CD4-positive, alpha-beta T cell treated with Interferon gamma for 1 hour (primary cell): ENCODE measurements around the gene CDS2.

Source experiments
- DNase-seq: peaks from one replicate; pipeline ENCODE4 v3.0.0-alpha.2; 2020

The CDS2 gene

DNA sequence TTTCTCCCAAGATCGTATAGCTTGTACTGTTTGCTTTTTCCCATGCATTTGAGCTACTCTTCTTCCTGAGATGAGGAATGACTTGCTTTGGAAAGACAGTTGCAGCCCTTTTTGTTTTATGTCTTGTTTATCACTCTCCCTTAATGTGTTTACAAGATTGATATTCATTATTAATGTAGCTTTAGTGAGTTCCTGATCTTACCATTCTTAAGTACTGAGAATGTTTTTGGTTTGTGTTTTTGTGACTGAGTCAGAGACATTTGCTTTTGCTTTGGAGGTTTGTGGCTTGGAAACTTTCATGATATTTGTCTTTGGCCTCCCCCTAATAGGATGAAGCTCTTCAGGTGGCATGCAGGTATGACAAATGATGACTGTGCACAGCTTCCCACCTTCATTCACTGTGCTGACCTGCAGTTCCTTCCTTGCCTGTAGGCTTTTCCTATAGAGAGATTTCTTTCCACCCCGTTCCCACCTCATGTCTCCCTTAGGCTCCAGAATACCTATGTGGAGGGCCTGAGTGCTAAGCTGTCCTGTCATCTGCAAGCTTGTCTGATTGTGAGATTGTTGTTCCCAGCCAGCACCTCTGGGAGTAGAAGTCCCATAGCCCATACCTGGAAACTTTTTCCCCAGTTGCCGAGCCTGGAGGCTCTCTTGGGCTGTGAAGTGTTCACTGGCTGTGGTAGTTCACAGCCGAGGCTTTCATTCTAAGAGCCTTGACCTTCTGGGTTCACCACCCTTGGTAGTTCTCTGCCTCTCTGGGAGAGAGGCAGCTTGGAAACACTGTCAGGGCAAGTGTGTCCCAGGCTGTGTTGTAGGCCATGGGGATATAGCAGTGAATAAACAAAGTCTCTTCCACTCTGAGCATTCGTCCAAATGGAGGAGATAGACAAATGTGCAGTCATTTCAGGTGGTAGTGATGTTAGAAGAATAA, 27.1 kb downstream of the CDS2 start:
- DNase-seq, result no peak

DNA sequence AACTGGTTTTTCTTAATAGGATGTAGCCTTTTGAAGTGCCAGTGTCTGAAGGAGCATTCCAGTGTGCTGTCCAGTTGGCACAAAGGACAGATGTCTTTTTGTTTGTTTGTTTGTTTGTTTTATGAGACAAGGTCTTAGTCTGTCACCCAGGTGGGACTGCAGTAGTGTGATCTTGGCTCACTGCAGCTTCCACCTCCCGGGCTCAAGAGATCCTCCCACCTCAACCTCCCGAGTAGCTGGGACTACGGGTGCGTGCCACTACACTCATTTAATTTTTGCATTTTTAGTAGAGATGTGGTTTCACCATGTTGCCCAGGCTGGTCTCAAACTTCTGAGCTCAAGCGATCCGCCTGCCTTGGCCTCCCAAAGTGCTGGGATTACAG, 27.7 kb downstream of the CDS2 start:
- DNase-seq, result no peak

DNA sequence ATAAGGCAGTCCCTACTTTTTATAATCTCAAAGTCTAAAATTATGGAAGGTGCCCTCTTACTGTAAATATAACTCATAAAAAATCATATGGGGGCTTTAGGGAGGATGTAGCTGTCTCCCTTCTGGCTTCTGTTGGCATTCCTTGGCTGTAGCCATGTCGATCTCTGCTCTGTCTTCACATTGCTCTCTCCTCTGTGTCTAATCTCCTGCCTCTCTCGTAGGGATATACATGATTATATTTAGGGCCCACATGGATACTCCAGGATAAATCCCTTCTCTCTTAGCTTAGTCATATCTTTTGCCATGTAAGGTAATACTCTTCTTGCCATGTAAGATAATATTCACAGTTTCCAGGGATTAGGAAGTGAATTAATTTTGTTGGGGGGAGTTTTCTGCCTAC, 28.6 kb downstream of the CDS2 start:
- DNase-seq, result no peak

DNA sequence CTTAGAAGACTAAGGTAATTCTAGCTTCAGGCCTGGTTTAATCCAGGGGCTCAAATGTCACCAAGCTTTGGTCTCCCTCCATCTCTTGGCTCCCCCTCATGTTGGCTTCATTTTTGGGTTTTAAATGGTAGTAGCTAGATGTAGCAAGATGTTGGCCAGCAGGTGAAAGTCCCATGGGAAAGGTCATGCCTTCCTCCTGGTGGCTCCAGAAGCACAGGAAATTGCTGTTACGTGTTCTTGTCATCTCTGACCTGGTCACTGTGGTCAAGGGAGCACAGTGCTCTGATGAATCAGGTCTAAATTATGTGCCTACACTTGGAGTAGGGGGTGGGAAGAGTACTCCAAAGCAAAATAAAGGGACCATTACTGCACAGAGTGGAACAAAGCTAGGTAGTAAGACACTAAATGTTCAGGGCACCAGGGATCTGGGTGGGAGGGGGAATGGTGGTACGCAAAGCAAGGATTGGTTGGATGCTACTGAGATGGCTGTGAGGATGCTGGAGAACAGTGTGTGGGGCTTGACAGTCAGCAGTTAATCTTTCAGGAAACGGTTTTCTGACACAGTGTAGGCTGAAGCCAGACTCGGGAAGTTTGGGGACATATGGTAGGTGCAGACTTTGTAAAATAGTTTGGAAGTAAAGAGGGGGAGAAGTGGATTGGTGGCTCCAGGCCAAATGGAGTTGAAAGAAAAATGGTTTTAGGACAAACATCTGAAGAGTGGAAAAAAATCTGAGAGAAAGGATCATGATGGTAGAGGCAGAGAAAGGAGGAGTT, 30.1 kb downstream of the CDS2 start:
- no peak for DNase-seq

DNA sequence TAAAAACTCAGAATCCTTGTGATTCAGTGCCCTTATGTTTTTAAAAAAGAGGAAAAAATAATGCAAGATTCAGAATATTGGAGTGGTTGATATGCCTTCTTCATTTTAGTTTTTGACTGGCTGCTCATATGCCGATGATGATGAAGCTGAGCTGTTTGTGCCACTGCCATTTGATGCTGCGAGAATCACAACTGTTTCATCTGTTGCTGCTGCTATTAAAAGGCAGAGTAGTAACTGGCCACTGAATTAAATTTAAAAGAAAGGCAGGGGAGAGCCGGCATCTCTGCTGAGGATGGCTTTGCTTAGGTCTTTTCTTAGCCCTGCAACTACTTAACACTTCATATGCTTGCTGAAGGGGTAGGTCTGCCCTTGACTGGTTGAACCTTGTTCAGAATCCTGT, 33.1 kb downstream of the CDS2 start:
- DNase-seq, result no peak

DNA sequence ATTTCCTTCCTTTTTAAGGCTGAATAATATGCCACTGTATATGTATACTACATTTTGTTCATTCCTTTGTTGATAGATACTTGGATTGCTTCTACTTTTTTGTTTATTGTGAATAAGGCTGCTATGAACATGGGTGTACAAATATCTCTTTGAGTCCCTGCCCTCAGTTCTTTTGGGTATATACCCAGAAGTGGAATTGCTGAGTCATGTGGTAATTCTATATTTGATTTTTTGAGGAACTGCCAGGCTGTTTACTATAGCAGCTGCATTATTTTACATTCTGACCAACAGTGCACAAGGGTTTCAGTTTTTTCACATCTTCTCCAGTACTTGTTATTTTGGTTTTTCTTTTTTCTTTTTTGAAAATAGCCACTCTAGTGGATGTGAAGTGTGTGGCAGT, 34.1 kb downstream of the CDS2 start:
- DNase-seq, result no peak

DNA sequence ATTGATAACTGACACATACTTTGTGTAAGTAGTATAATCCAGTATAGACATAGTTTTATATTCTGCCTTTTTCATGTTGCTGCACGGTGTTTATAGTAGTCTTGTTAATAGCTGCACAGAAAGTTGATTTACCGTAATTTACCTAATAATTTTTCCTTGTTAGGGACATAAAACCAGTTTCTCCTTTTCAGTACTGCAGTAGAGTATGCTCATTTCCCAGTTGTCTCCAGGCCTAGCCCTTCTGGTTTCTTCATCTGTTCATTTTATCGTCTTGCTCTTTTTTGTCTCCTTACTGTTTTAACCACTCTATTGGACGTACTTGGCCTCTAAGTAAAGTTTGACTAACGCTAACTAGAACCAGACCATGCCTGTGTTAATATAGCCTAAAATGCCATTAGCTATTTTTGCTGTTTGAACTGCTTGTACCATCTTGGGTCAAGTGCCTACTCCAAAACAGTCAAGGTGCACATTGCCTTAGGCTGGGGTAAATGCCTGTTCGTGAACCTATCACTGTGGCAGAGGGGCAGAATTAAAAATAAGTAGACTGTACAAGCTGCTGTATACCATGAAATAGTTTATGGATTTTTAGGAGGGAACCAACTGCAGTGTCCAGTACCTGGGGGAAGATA, 34.8 kb downstream of the CDS2 start:
- no peak for DNase-seq

DNA sequence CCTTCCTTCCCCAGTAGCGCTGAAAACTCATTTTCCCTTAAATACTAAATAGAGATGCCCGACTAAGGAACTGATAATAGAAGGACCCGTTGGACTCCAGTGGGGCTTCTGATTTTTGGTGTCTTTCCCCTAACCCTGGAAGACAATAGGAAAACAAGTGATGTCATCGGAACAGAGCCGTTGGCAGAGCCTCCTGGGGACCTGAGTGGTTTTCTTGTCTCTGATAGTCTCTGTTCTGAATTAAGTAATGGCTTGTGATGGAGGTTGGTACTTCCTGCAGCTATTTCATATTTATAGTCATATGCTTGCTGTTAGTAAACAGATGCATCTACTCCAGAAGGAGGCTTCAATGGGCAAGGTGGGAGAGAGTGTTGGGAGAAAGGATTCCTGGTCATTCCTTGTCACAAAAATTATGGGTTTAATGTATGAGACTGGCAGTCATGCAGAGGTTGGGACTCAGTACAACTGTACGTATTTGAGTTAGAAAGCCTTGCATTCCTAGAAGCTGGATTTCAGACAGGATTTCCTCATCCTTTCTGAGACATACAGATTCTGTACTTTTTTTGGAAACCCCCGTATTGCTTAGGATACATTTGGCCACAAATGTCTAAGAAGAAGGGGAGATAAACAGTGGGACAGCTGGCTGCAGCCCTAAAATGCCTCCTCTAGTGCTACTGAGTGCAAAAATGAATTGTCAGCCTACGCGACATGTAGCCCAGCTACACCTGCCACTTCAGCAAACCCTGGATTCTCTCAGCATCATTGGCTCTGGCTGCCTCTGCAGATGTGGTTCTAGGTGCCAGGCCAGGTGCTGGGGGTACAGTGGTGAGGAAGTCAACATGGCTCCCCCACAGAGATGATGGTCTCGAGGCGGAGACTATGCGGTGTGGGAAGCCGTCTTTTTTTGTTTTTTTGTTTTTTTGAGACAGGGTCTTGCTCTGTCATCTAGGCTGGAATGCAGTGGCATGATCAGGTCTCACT, 38.1 kb downstream of the CDS2 start:
- DNase-seq, result no peak

DNA sequence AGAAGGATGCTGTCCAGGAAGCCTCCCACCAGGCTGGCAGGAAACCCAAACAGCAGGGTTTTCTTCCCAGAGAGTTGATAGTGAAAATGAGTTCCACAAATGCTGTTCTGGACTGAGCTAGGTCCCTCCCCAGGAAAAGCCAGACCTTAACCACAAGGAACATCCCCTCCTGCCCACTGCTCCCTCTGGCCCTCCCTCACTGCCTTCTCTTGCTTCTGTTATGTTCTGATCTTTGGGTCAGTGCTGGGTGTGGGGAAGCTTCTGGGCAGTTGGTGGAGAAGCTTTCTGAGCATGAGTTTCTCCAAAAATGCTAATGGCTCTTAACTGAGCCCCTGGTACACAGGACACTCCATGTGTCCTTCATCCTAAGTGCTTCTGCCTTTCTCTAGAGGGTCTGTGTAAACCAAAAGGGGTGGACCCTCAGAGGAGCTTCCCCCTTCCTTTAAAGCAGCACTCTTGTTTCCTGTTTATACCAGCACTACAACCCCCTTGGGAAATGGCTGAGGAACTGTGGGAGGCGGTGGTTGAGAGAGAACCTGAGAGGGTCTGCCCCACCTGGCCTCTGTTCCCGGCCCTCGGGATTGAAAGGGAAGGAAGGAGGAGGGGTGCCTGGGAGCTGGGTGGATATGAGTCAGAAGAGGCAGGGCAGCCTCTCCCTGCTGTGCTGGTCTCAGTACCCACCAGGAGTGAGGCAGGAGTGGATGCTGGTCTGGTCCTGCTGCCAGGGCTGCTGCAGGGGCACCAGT, 42.0 kb downstream of the CDS2 start:
- no peak for DNase-seq

DNA sequence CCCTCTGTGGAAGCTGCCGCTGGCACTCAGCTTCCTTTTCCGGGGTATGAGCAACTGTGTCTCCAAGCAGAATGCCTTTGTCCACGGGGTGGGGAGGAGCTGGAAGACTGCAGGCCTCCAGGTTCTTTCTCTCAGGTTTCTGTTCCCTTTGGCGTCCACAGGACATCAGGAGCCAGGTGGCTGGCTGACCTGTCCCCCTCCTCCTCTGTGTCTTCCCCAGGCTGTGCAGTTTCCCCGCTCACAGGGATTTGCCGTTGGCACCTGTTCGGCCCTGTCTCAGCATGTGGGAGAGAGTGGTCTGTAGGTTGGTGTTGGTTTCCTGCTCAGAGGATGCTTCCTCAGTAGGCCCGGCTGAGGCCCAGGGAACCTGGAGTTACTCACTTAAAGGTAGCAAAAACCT, 43.5 kb downstream of the CDS2 start:
- no peak for DNase-seq

DNA sequence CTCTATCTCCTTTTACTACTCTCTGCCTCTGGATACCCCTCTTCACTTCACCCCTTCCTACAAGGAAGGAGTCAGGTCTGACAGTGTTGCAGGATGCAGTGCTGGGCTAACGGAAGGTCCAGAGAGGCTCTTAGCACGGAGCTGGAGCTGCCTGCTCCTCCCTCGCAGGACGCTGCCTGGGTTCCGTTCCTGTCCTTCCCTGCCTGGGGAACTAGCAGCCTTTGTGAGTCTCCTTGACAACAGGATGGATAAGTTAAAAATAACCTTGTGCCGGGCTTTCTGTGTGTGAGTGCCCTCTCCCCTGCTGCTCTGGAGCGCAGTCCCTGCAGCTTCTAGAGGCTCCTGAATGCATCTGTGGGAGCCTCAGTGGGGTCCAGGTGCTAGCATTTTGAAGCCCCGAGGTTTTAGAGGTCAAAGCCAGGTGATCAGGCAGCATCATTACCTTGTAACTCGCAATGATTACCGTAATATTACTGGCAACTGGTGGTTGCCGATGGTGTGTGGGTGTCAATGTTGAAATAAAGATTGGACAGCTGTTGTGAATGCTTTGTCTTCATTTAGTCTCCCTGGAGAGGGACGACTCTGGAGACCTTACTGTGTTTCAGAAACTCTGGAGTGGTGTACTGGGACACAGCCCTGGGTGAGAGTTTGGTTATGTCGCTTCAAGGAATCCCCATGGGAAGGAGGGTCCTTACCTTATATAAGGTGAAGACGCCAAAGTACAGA, 44.4 kb downstream of the CDS2 start:
- no peak for DNase-seq

DNA sequence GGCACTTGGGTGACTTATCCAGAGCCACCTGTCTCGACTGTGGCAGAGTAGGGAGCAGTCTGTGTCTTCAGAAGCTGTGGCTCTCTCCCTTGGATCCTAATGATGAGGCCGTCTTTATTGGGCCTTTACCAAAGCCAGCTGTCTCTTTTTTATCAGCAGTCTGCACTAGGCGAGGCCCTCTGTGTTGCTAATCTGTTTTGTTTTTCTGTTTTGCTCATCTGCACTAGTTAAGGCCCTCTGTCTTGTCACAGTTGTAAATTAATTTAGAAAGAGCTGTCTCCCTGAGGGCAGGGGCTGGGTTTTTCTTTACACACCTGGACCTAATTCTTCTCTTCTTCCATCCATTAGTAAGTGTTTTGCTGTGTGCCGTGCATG, 45.0 kb downstream of the CDS2 start:
- DNase-seq, result no peak

DNA sequence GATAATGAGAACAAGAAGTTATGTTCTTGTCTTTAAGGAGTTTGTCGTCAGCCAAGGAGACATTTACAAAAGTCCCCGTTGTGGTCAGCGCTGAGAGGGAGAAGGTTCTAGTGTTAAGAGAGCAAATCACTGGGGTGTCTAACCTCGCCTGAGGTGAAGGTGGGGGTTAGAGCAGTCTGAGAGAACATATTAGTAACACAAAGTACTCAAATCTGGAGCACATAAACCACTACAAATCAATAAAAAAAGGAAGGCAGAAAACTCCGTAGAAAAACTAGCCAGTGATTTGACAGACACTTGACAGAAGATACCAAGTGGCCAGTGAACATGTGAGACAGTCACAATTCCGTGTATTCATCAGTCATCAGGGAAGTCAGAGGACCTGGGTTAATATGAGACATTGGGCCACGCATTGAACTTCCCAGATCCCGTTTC, 45.4 kb downstream of the CDS2 start:
- DNase-seq, result no peak

DNA sequence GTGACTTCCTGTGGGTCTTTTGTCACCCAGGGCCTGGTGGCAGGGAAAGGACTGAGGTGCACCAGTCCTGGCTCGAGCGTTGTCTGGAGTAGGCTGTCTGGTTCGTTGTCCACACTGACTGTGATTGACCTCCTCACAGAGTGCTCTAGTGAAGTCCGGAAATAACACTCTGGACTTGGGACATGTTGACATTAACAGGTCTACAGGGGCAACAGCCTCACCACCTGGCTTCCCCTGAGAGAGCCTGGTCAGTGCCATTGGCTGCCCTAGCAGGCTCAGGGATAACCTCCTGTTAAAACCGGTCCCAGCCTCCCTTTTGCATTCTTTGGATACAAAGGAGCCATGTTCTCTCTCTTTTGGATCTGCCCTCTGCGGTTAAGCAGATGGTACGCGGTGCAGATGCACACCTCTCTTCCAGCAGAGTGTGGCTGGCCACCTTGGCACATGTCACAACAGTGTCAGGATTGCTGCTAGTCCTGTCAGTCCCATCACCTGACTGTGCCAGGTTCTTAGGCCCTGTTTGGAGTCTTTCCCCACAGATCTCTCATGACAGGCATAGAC, 46.2 kb downstream of the CDS2 start:
- DNase-seq, result no peak

DNA sequence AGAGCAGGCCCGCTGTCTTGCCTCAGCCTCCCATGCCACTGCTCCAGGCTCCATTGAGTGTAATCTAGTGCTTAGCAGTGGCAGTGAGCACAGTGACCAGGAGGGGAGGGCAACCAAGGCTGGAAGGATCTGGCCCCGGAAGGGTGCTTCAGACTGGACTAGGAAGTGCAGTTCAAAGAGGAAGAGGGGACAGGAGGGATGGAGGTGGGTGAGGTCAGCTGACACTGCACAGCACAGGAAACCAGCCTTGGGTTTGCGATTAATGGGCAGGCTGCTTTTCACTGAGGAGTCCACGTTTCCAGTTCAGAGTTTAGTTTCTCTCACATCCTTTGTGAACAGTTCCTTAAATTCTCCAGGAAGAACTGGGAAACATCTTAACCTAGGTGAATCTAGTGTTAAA, 46.9 kb downstream of the CDS2 start:
- no peak for DNase-seq

DNA sequence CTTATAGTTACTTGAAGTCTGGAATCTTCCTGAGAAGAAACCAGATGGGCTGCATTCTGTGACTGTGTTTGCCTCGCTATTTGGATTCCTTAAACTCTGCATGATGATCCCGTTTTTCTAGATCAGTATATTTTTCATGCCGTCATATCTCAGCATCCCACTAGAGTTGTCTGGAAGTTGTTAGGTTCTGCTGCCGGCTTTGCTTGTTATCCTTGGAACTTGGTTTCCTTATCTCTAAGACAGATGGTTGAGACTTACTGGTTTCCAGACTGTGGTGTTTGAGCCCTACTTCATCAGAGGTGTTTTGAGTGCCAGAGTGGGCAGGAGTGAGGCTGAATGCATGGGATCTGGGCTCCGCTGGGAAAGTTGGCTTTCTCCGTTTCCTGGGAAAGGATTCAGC, 50.3 kb downstream of the CDS2 start:
- no peak for DNase-seq

DNA sequence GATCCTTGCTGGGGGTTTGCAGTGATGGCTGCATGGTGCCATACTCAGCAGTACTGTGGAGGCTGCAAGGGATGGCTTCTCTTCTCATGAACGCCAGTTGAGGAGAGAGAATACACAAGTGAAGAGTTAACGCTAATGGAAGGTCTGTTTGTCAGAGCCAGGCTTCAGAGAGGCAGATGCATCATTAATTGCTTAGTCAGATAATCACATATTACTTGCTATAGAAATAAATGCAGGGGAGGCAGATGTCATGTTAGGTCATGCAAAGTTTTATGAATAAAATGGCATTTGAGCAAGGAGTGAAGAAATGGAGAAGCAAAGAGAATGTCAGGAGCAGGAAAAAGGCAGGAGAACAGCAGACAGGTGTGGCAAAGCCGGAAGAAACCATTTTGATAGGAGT, 51.2 kb downstream of the CDS2 start:
- DNase-seq, result no peak

DNA sequence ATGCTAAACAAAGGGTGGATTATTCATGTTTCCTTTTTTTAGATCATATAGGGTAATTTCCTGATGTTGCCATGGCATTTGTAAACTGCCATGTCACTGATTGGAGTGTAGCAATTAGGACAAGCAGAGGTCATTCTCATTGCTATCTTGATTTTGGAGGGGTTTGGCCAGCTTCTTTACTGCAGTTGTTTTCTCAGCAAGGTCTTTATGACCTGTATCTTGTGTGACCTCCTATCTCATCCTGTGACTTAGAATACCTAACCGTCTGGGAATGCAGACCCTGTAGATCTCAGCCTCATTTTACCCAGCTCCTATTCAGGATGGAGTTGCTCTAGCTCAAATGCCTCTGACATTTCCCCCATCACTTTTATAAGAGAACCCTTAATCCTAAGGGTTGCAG, 53.6 kb downstream of the CDS2 start:
- DNase-seq, result no peak

DNA sequence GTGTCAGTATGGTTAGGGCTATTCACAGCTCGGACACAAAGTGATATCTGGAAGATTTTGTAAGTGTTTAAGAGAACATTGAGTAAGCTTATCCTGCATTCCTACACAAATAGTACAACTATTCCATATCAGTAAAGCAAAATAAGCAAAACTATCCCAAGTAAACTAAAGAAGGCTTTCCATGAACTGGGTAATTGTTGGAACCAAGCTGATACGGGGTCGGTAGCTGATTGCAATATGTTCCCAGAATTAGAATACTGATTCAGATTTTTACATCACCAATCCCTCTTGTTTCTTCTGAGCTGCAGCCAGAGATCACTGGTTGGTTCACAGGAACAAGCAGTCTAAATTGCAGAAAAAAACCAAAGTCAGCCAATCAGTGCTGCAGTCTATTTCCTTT, 54.1 kb downstream of the CDS2 start:
- DNase-seq, result no peak

DNA sequence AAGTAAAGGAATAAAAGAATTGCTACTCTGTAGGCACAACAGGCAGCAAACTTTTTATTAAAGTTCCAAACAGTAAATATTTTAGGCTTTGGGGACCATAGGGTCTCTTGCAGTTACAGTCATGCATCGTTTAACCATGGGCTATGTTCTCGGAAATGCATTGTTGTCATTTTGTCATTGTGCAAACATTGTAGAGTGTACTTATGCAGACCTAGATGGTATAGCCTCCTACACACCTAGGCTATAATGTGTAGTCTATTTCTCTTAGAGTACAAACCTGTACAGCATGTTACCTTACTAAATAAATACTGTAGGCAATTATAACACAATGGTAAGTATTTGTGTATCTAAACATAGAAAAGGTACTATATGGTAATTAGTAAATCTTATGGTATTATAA, 54.7 kb downstream of the CDS2 start:
- no peak for DNase-seq

DNA sequence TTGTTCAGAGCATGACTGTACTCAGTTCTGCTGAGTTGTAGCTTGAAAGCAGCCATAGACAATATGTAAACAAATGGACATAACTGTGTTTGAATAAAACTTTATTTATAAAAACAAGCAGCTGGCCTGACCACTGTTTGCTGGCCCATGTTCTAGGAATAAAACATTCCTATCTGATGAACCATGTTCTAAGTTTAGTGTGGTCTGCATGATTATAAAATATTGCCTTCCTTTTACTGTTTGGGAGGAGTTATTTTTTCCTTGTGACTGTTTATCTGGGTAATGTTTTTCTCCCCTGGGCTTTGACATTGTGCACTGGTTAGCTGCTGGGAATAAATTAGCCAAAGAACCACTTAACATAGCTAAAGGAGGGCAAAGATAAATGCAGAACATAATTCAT, 55.1 kb downstream of the CDS2 start:
- DNase-seq, result no peak
